Adipocyte (in vitro differentiated cells): ENCODE data around the gene KCTD7.
"Not testable (repeated sequence)": the region's sequence is repeated elsewhere in the genome, so short reads cannot be mapped to it uniquely, and the experiment has no call there.

Experiments
- DNase-seq: peaks from one replicate; pipeline ENCODE4 v3.0.0-alpha.2; 2015; ENCODE audit warnings: low read depth
- H3K27me3 ChIP-seq: replicated peaks from 2 replicates; pipeline ENCODE4 v1.7.0; 2013; ENCODE audit warnings: mild to moderate bottlenecking, low read length, moderate library complexity; ENCODE audit not compliant: control insufficient read depth, insufficient read depth
- H3K36me3 ChIP-seq: 2 replicates; pipeline ENCODE4 v1.7.0; 2013; ENCODE audit warnings: low read length, mild to moderate bottlenecking, moderate library complexity; ENCODE audit not compliant: control insufficient read depth, insufficient read depth, severe bottlenecking
- H3K4me1 ChIP-seq: 2 replicates; pipeline ENCODE4 v1.7.0; 2013; ENCODE audit warnings: mild to moderate bottlenecking, low read length, moderate library complexity; ENCODE audit not compliant: control insufficient read depth, insufficient read depth
- H3K4me3 ChIP-seq: 2 replicates; pipeline ENCODE4 v1.7.0; 2013; ENCODE audit warnings: mild to moderate bottlenecking, low read length, moderate library complexity
- H3K9ac ChIP-seq: 2 replicates; pipeline ENCODE4 v1.7.0; 2013; ENCODE audit warnings: mild to moderate bottlenecking, low read length, moderate library complexity
- H3K9me3 ChIP-seq: 2 replicates; pipeline ENCODE4 v1.7.0; 2013; ENCODE audit warnings: mild to moderate bottlenecking, low read length, moderate library complexity; ENCODE audit not compliant: control insufficient read depth

KCTD7 gene

GRCh38 chr7:66685663-66686062, 57.0 kb downstream of the KCTD7 start:
- H3K27me3 ChIP-seq, H3K9ac ChIP-seq, DNase-seq, H3K4me3 ChIP-seq, H3K9me3 ChIP-seq, H3K36me3 ChIP-seq: not testable (repeated sequence)
- peaks cover 21% of the 10 kb centered on the region for H3K4me1 ChIP-seq

- DNase-seq: no peak
- Histone ChIP-seq H3K27me3 (no peaks in the 10 kb centered on the region), H3K9ac (no peak overlapping the region), H3K36me3 (peaks cover 6% of the 10 kb centered on the region), H3K4me3 (no peak overlapping the region), H3K4me1 (peaks cover 21% of the 10 kb centered on the region), H3K9me3 (no peaks in the 10 kb centered on the region)
Observed at GRCh38 chr7:66687186-66687585, 58.5 kb downstream of the KCTD7 start.

GRCh38 chr7:66687672-66688071, 59.0 kb downstream of the KCTD7 start:
- H3K27me3 ChIP-seq, DNase-seq, H3K36me3 ChIP-seq, H3K9ac ChIP-seq, H3K9me3 ChIP-seq, H3K4me3 ChIP-seq: not testable (repeated sequence)
- peaks cover 23% of the 10 kb centered on the region for H3K4me1 ChIP-seq

- Histone ChIP-seq H3K4me1 (peaks cover 20% of the 10 kb centered on the region), H3K4me3 (no peak overlapping the region)
Observed at GRCh38 chr7:66689081-66689480, 60.4 kb downstream of the KCTD7 start.

GRCh38 chr7:66693331-66693730, 64.7 kb downstream of the KCTD7 start:
- Histone ChIP-seq H3K4me1 (peaks cover 21% of the 10 kb centered on the region), H3K9me3 (no peaks in the 10 kb centered on the region), H3K9ac (no peak overlapping the region), H3K4me3 (no peak overlapping the region), H3K27me3 (no peaks in the 10 kb centered on the region), H3K36me3 (peaks cover 11% of the 10 kb centered on the region)
- no peak for DNase-seq

More at GRCh38 chr7:66689081-66689480, 60.4 kb downstream of the KCTD7 start:
- DNase-seq: no peak
- H3K36me3 ChIP-seq: peaks cover 11% of the 10 kb centered on the region
- H3K27me3 ChIP-seq: no peaks in the 10 kb centered on the region
- no peaks in the 10 kb centered on the region for H3K9me3 ChIP-seq
- no peak overlapping the region for H3K9ac ChIP-seq
